Stimulated activated CD8-positive, alpha-beta memory T cell treated with anti-CD3 and anti-CD28 coated beads, Interleukin-15, amount 100 ng/mL, for 4 hours (primary cell): Measurements from ENCODE around the gene DVL3.
A peak's percentile ranks its signal among the peaks of the same experiment; 100 is the strongest.
"Not testable (repeated sequence)": the region's sequence is repeated elsewhere in the genome, so short reads cannot be mapped to it uniquely, and the experiment has no call there.

ENCODE experiments used
- DNase-seq, 2 donors: peaks; one replicate each; pipeline ENCODE4 v3.0.0-alpha.2; 2020; ENCODE audit warnings: low read depth in 2 of 2

The DVL3 gene

DNA sequence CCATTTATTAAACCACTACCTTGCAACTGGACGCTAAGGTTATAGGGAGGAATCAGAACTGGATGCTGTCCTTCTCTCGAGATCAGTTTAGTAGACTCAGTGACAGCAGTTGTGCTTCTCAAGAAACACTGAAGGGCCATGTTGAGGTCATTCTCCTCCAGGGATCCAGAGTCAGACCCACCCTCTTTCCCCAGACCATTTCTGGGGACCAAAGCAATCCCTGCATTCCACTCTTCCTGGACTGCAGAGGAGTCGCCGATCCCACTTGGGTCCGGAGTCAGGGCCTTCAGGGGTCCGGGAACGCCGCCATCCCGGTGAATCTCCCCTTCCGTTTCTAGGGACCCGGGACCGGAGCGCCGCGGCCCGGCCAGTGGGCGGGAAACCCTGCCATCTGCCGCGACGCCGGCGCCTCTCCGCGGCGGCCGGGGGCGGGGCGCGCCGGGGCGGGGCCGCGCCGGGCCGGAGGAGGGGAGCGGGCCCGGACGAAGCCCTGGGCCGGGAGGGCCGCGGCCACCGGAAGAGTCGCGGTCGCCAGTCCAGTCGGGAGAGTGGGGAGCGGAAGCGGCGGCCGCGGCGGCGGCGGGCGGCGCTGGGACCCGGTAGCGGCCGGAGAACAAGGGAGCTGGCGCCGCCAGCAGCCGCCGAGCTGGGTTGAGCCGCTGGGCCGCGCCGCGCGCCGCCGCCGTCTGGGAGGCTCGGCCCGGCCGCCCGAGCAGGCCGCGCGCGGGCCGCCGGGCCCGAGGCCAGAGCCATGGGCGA, at the start of gene DVL3:
Gene DVL3, plus strand, starts transcription at position 493 of the 759 bp plus-strand sequence. Its CDS starts 259 bp downstream, at position 752.
- DNase-seq, result peak in 1 of 2 donors; percentile 31

- no peak for DNase-seq
These were observed 44.9 kb upstream of the DVL3 start for GRCh38 chr3:184110316-184110725.

DNA sequence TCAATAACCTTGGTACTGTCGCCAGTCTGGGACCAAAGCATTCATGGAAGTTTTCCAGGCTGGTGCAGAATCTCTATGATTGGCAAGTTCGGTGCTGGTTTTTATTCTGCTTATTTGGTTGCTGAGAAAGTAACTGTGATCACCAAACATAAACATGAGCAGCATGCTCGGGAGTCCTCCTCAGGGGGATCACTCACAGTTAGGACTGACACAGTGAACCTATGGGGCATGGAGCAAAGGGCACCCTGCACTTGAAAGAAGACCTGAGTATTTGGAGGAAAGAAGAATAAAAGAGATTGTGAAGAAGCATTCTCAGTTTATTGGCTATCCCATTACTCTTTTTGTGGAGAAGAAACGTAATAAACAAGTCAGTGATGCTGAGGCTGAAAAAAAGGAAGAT, 39.2 kb upstream of the DVL3 start:
- no peak for DNase-seq

DNA sequence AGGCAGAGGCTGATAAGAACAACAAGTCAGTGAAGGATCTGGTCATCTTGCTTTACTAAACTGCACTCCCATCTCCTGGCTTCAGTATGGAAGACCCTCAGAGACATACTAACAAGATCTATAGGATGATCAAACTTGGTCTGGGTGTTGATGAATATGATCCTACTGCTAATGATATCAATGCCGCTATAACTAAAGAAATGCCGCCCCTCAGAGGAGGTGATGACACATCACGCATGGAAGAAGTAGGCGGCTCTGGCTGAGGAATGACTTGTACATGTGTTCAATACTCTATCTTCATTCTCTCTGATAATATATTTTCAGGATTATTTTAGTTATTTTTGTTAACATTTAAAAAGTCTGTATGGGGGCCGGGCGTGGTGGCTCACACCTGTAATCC, 37.5 kb upstream of the DVL3 start:
- DNase-seq, result no peak

DNA sequence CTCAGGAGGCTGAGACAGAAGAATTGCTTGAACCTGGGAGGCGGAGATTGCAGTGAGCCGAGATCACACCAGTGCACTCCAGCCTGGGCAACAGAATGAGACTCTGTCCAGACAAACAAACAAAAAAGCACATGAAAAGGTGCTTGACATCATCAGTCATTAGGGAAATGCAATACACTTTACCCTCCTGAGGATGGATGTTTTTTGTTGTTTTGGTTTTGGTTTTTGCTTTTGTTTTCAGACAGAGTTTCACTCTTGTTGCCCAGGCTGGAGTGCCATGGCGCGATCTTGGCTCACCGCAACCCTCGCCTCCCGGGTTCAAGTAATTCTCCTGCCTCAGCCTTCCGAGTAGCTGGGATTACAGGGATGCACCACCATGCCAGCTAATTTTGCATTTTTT, 34.1 kb upstream of the DVL3 start:
- not testable (repeated sequence) for DNase-seq

DNA sequence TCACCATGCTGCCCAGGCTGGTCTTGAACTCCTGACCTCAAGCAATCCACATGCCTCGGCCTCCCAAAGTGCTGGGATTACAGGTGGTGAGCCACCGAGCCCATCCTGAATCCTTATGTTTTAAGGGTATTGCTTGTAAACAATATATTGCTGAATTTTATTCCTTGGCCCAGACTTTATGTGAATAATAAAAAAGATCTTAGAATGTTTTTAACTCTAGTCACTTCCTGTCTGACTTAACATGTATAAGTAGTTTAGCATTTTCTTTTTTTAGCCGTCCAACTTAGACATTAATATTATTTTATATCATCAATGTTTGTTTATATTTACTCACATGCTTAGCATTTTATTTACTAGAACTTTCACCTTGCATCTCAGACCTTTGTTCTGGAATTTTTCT, 29.2 kb upstream of the DVL3 start:
- DNase-seq, result no peak

- DNase-seq, result no peak
These were observed 26.2 kb upstream of the DVL3 start for GRCh38 chr3:184129012-184129411.

GRCh38 chr3:184132945-184133344, 22.2 kb upstream of the DVL3 start:
- no peak for DNase-seq

DNA sequence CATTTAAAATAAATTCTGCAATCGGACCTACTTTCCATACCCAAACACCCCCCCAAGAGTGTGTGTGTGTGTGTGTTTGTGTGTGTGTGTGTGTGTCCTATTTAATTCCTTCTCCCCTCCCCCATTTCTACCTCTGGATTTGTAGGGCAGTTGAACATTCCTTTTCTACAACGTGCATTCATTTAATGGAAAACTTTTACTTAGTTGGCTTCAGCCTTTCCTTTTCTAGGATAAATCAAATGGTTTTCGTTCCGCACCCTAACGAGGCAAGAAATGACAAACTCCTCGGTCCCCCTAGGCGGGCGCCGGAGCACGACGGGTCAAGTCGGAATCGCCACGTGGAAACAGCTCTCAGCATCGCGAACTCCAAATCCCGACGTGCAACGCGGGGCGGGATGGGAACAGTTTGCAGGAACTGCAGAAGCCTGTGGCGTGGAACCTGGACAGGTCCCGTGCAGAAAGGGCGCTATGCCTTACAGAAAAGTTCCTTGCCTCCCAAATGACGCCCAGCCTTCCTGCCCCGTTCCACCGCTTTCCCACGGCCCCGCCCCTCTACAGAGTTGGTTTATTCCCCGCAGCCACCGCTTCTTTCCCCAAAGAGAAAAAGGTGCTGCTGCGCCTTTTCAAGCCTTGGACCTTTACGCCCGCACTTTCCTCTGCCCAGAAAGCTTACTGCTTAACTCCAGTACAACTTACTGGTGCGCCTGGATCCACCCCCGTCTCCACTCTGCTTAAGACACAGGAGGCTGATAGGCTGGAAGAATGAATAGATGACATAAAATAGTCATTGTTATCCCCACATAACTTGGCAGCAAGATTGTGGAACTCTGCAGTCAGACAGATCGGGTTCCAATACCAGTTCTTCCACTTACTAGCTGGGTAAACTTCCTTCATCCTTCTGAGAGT, 21.1 kb upstream of the DVL3 start:
- peak in 1 of 2 donors; percentile 26 for DNase-seq

DNA sequence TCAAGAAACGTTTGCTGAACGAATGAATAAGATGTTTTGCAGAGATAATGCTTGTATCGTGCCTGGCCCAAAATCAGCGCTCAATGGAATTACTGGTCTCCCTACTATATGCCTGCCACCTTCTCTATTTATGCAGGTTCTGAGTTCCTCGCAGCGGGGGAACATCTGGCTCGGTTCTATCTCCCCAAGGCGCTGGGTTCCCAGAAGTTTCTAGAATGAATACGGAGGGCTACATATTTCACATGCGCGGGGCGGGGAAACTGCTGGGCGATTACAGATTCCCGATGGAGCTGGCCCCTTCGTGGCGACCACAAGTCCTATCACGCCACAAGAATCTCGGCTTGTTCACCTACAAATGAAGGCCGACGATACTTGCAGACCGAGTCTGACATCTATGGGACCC, 20.4 kb upstream of the DVL3 start:
- no peak for DNase-seq

GRCh38 chr3:184135149-184135910, 19.8 kb upstream of the DVL3 start, which contains the start of gene EIF2B5:
Gene EIF2B5 (plus strand): TSS chr3:184135358. CDS start chr3:184135386, 28 bp downstream.
- peak; percentile 73 for DNase-seq

- no peak for DNase-seq
These were observed 19.3 kb upstream of the DVL3 start for GRCh38 chr3:184135911-184136260.

DNA sequence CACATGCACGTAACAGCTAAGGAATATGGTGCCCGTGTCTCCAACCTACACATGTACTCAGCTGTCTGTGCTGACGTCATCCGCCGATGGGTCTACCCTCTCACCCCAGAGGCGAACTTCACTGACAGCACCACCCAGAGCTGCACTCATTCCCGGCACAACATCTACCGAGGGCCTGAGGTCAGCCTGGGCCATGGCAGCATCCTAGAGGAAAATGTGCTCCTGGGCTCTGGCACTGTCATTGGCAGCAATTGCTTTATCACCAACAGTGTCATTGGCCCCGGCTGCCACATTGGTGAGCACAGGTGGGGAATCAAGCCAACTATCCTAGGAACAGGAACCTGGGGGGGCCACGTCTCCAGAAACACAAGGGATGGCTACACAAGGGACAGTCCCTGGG, 14.7 kb upstream of the DVL3 start:
- no peak for DNase-seq

- DNase-seq, result no peak
These were observed 13.0 kb upstream of the DVL3 start for GRCh38 chr3:184142199-184142598.

- no peak for DNase-seq
These were observed 11.8 kb upstream of the DVL3 start for GRCh38 chr3:184143327-184143726.

- no peak for DNase-seq
These were observed 10.7 kb upstream of the DVL3 start for GRCh38 chr3:184144505-184144904.

DNA sequence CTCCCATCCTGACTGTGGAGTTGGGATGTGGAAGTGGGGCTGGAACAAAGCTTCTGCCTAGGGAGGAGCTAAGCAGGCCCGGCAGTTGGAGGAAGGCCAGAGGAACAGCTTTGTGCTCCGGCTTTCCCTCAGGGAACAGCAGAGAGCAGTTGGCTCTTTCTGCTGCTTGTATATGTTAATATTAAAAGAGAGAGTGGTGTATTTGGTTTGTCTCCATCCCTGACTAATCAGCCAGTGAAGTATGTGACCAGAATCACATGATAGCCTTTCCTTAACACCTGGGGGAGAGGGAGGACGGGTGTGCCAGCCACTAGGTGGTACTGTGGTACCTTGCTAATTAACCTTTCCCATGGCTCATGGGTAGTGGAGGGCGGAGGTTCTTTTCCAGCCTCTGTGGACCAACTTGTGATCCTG, 10.1 kb upstream of the DVL3 start:
- no peak for DNase-seq

DNA sequence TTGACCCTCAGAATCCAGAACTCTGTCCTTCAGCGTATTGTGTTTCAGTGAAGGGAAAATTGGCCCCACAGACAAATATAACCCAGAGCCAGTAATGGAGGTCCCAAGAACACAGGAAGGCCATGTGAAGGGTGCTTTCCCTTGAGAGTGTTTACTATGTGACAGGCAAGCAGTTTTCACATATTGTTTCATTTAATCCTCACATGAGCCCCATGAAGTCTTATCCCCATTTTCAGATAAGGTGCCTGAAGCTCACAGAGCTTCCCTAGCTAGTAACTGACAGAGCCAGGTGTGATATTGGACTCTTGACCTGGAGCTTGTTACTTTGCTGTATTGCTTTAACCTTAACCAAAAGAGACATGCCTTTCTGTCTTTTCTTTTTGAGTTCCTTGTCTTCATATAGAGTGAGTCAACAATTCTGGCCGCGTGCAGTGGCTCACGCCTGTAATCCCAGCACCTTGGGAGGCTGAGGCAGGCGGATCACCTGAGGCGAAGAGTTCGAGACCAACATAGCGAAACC, 9.4 kb upstream of the DVL3 start:
- no peak for DNase-seq

DNA sequence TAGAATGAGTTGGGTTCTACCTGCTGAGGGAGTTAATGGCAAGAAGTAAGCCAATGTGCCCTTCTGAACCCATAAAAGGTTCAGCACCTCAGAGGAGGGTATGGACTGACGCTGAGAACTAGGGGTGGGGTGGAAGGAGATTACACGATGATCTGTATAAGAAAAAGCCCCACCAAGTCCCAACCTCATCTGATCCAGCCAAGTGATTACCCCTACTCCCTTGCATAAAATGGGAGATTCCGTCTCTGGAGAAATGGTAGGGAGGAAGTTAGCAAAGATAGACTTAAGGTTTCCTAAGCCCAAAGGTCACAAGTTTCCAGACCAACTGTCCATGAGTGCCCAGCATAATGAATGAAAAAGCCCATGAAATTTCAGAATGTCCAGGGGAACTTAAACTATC, 7.1 kb upstream of the DVL3 start:
- DNase-seq, result no peak

GRCh38 chr3:184149123-184149522, 6.1 kb upstream of the DVL3 start:
- no peak for DNase-seq

DNA sequence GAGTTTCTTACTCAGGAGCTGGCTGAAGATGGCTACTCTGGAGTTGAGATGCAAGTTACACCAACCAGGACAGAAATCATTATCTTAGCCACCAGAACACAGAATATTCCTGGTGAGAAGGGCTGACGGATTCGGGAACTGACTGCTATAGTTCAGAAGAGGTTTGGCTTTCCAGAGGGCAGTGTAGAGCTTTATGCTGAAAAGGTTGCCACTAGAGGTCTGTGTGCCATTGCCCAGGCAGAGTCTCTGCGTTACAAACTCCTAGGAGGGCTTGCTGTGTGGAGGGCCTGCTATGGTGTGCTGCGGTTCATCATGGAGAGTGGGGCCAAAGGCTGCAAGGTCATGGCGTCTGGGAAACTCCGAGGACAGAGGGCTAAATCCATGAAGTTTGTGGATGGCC, 5.4 kb upstream of the DVL3 start:
- DNase-seq, result not testable (repeated sequence)
